ENCODE results near the gene EXOC6.

EXOC6 gene

DNA sequence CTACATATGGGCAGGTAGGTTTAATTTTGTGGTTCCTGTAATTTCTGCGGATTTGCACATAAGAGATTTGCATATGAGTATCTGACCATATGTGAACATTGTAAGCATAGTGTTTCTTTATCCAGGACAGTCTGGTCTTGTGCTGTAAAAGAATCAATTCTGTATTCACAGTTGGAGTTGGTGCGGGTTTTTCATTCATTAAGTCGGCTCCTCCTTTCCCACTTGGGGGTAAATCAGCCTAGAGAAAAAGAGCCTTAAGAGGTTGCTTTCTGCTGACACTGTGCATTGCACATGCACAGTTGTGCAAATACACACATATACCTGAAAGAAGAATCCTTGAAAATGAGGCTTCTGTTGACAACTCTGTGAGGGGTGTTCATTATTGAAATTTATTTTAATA, 206.2 kb downstream of the EXOC6 start:
- Histone ChIP-seq H2AFZ (ENCODE audit: low read length) (no peak overlapping the region), H3K4me2 (ENCODE audit: low read depth, low read length, poor library complexity, severe bottlenecking) (no peak overlapping the region), H3K9me2 (replicated peaks; ENCODE audit: low read depth, low read length) (no peaks in the 10 kb centered on the region), H3K27me3 (ENCODE audit: insufficient read depth, low read length, poor library complexity, severe bottlenecking) (no peaks in the 10 kb centered on the region), H3K9ac (ENCODE audit: low read depth, low read length, poor library complexity, severe bottlenecking) (no peak overlapping the region), H3K79me2 (ENCODE audit: insufficient read depth, low read length) (no peaks in the 10 kb centered on the region), H4K20me1 (ENCODE audit: insufficient read depth, low read length, poor library complexity, severe bottlenecking) (no peaks in the 10 kb centered on the region), H3K9me3 (ENCODE audit: insufficient read depth, low read depth, low read length) (no peaks in the 10 kb centered on the region), H3K36me3 (ENCODE audit: insufficient read depth, low read length) (0 out of 2 replicates have a peak, but pooled peaks cover 4% of the 10 kb centered on the region), H3F3A (ENCODE audit: low read depth) (no peaks in the 10 kb centered on the region), H3K4me1 (ENCODE audit: insufficient read depth, low read length, poor library complexity, severe bottlenecking) (no peaks in the 10 kb centered on the region), H3K4me3 (ENCODE audit: low read length, poor library complexity, severe bottlenecking) (no peak overlapping the region)
- TF ChIP-seq CTCF (conservative IDR thresholded peaks at IDR 0.05; ENCODE audit: low read length) (no peak), EZH2phosphoT487 (IDR thresholded peaks at IDR 0.05; ENCODE audit: borderline replicate concordance) (no peak)

DNA sequence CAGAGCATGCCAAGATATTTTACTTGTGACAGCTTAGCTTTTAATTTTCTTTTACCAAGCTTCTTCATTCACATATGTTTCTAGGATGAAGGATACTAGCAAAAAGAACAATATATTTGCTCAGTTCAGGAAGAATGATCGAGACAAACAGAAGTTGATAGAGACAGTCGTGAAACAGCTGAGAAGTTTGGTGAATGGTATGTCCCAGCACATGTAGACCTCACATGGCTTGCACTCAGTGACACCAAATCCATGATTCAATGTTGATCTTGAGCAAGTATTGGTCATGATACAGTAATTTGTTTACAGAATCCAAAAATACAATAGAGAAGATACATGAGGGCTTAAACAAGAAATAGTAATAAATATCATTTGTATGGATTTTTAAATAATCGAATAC, 209.8 kb downstream of the EXOC6 start:
- Histone ChIP-seq H3K9me3 (ENCODE audit: insufficient read depth, low read depth, low read length) (no peaks in the 10 kb centered on the region), H3K36me3 (ENCODE audit: insufficient read depth, low read length) (peaks cover 4% of the 10 kb centered on the region; the same call in 1 of the 2 replicates), H3K4me1 (ENCODE audit: insufficient read depth, low read length, poor library complexity, severe bottlenecking) (no peaks in the 10 kb centered on the region), H3K9me2 (replicated peaks; ENCODE audit: low read depth, low read length) (no peaks in the 10 kb centered on the region), H3K79me2 (ENCODE audit: insufficient read depth, low read length) (no peaks in the 10 kb centered on the region), H3K9ac (ENCODE audit: low read depth, low read length, poor library complexity, severe bottlenecking) (no peak overlapping the region), H3K4me3 (ENCODE audit: low read length, poor library complexity, severe bottlenecking) (no peak overlapping the region), H2AFZ (ENCODE audit: low read length) (no peak overlapping the region), H4K20me1 (ENCODE audit: insufficient read depth, low read length, poor library complexity, severe bottlenecking) (no peaks in the 10 kb centered on the region), H3K27me3 (ENCODE audit: insufficient read depth, low read length, poor library complexity, severe bottlenecking) (no peaks in the 10 kb centered on the region), H3F3A (ENCODE audit: low read depth) (no peaks in the 10 kb centered on the region), H3K4me2 (ENCODE audit: low read depth, low read length, poor library complexity, severe bottlenecking) (no peak overlapping the region)
- no peak for TF ChIP-seq CTCF (conservative IDR thresholded peaks at IDR 0.05; ENCODE audit: low read length)
- no peak for TF ChIP-seq EZH2phosphoT487 (IDR thresholded peaks at IDR 0.05; ENCODE audit: borderline replicate concordance)

DNA sequence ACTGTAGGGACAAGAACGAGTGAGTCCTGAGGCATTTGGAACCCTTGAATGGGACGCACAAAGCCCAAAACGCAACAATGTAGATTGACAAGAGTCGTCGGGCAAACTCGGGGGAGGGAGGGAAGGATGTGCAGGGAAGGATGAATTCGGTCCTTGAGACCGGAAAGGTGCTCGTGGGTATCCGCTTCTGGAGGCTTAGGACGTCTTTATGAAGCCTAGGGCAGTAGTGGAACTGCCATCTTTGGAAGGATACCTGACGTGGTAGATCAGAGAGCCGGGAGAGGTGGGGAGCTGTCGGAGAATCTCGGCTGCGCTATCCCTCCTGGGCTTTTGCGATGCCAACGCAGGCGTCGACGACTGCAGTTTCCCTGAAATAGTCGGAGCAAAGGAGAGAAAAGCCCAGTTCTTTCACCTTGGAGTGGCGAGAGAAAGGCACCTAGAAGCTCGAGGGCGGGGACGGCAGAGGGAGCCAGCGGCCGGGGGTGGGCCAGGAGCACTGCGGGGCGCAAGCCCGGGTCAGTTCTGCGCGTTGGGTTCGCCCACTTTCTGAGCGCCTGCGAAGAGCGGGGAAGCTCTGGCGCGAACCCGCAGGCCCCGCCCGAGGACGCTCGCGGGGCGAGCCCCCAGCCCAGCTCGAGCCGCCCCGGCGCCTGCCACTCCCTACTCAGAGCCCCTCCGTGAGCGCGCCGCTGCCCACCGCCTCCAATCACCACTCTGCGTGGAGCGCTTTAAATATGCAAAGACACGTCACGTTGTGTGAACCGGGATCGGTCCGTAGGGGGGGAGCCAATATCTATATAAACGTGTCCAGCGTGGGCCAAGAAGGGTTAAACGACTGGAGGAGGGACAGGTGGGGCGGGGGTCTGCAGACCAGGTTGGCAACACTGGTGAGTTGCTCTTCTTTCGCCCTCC, 211.9 kb downstream of the EXOC6 start, which contains the start of gene CYP26C1:
Gene CYP26C1 (plus strand): TSS at position 824 of the 912 bp plus-strand sequence. CDS start 466 bp downstream, outside the sequence.
- no peak within 1 kb of the TSS for H3K4me3 ChIP-seq (ENCODE audit: low read length, poor library complexity, severe bottlenecking)
- no peak within 1 kb of the TSS for H2AFZ ChIP-seq (ENCODE audit: low read length)
- TF ChIP-seq EZH2phosphoT487 (IDR thresholded peaks at IDR 0.05; ENCODE audit: borderline replicate concordance): no peak
- TF ChIP-seq CTCF (conservative IDR thresholded peaks at IDR 0.05; ENCODE audit: low read length): no peak
- no peaks in the 10 kb centered on the region for H3K9me2 ChIP-seq (replicated peaks; ENCODE audit: low read depth, low read length)
- H3K9me3 ChIP-seq (ENCODE audit: insufficient read depth, low read depth, low read length): no peaks in the 10 kb centered on the region
- no peaks in the 10 kb centered on the region for H3K79me2 ChIP-seq (ENCODE audit: insufficient read depth, low read length)
- no peaks in the 10 kb centered on the region for H3K27me3 ChIP-seq (ENCODE audit: insufficient read depth, low read length, poor library complexity, severe bottlenecking)
- no peak within 1 kb of the TSS for H3K4me2 ChIP-seq (ENCODE audit: low read depth, low read length, poor library complexity, severe bottlenecking)
- no peaks in the 10 kb centered on the region for H3F3A ChIP-seq (ENCODE audit: low read depth)
- H3K4me1 ChIP-seq (ENCODE audit: insufficient read depth, low read length, poor library complexity, severe bottlenecking): no peaks in the 10 kb centered on the region
- no peaks in the 10 kb centered on the region for H4K20me1 ChIP-seq (ENCODE audit: insufficient read depth, low read length, poor library complexity, severe bottlenecking)
- peaks cover 4% of the 10 kb centered on the region; the same call in 1 of the 2 replicates for H3K36me3 ChIP-seq (ENCODE audit: insufficient read depth, low read length)
- H3K9ac ChIP-seq (ENCODE audit: low read depth, low read length, poor library complexity, severe bottlenecking): no peak within 1 kb of the TSS

All from Loucy (cell line).